ENCODE data around the gene ANKHD1.

The ANKHD1 gene

GRCh38 chr5:140549237-140550144 is 147.9 kb downstream of the ANKHD1 start:
- H3K9me3 ChIP-seq (ENCODE audit: control insufficient read depth, low read length), result no peaks in the 10 kb centered on the region
- H3K36me3 ChIP-seq (ENCODE audit: control insufficient read depth, insufficient read depth, low read length), result peaks cover 33% of the 10 kb centered on the region
- no peaks in the 10 kb centered on the region for H3K27me3 ChIP-seq (replicated peaks; ENCODE audit: control insufficient read depth, insufficient read depth, low read length, poor library complexity, severe bottlenecking)
- H3K27ac ChIP-seq (ENCODE audit: insufficient read depth, low read length, poor library complexity, severe bottlenecking), result peak overlapping the region; percentile 24
- H3K4me3 ChIP-seq (ENCODE audit: insufficient read depth, low read depth, low read length, poor library complexity, severe bottlenecking), result no peak overlapping the region
- DNase-seq, result no peak
- peaks cover 23% of the 10 kb centered on the region for H3K4me1 ChIP-seq (ENCODE audit: control insufficient read depth, insufficient read depth, low read length, poor library complexity, severe bottlenecking)

GRCh38 chr5:140550147-140551079 is 148.8 kb downstream of the ANKHD1 start:
- H3K9me3 ChIP-seq (ENCODE audit: control insufficient read depth, low read length), result no peaks in the 10 kb centered on the region
- peak overlapping the region; percentile 18 for H3K27ac ChIP-seq (ENCODE audit: insufficient read depth, low read length, poor library complexity, severe bottlenecking)
- H3K4me1 ChIP-seq (ENCODE audit: control insufficient read depth, insufficient read depth, low read length, poor library complexity, severe bottlenecking), result peaks cover 24% of the 10 kb centered on the region
- H3K36me3 ChIP-seq (ENCODE audit: control insufficient read depth, insufficient read depth, low read length), result peaks cover 27% of the 10 kb centered on the region
- no peaks in the 10 kb centered on the region for H3K27me3 ChIP-seq (replicated peaks; ENCODE audit: control insufficient read depth, insufficient read depth, low read length, poor library complexity, severe bottlenecking)
- H3K4me3 ChIP-seq (ENCODE audit: insufficient read depth, low read depth, low read length, poor library complexity, severe bottlenecking), result no peak overlapping the region
- DNase-seq, result no peak

- H3K9me3 ChIP-seq (ENCODE audit: control insufficient read depth, low read length), result no peaks in the 10 kb centered on the region
- H3K27ac ChIP-seq (ENCODE audit: insufficient read depth, low read length, poor library complexity, severe bottlenecking), result no peak overlapping the region
- H3K27me3 ChIP-seq (replicated peaks; ENCODE audit: control insufficient read depth, insufficient read depth, low read length, poor library complexity, severe bottlenecking), result no peaks in the 10 kb centered on the region
- H3K4me3 ChIP-seq (ENCODE audit: insufficient read depth, low read depth, low read length, poor library complexity, severe bottlenecking), result no peak overlapping the region
- H3K36me3 ChIP-seq (ENCODE audit: control insufficient read depth, insufficient read depth, low read length), result peaks cover 27% of the 10 kb centered on the region
- no peak for DNase-seq
- H3K4me1 ChIP-seq (ENCODE audit: control insufficient read depth, insufficient read depth, low read length, poor library complexity, severe bottlenecking), result peaks cover 36% of the 10 kb centered on the region
Measured at GRCh38 chr5:140551872-140552271, 150.2 kb downstream of the ANKHD1 start.

GRCh38 chr5:140553657-140554056 is 152.0 kb downstream of the ANKHD1 start:
- H3K27me3 ChIP-seq (replicated peaks; ENCODE audit: control insufficient read depth, insufficient read depth, low read length, poor library complexity, severe bottlenecking), result no peaks in the 10 kb centered on the region
- no peak for DNase-seq
- H3K9me3 ChIP-seq (ENCODE audit: control insufficient read depth, low read length), result no peaks in the 10 kb centered on the region
- no peak overlapping the region for H3K27ac ChIP-seq (ENCODE audit: insufficient read depth, low read length, poor library complexity, severe bottlenecking)
- H3K36me3 ChIP-seq (ENCODE audit: control insufficient read depth, insufficient read depth, low read length), result peaks cover 27% of the 10 kb centered on the region
- peaks cover 19% of the 10 kb centered on the region for H3K4me1 ChIP-seq (ENCODE audit: control insufficient read depth, insufficient read depth, low read length, poor library complexity, severe bottlenecking)
- H3K4me3 ChIP-seq (ENCODE audit: insufficient read depth, low read depth, low read length, poor library complexity, severe bottlenecking), result no peak overlapping the region

- no peak for DNase-seq
- Histone ChIP-seq H3K36me3 (ENCODE audit: control insufficient read depth, insufficient read depth, low read length) (peaks cover 22% of the 10 kb centered on the region), H3K27ac (ENCODE audit: insufficient read depth, low read length, poor library complexity, severe bottlenecking) (no peak overlapping the region), H3K27me3 (replicated peaks; ENCODE audit: control insufficient read depth, insufficient read depth, low read length, poor library complexity, severe bottlenecking) (no peaks in the 10 kb centered on the region), H3K4me3 (ENCODE audit: insufficient read depth, low read depth, low read length, poor library complexity, severe bottlenecking) (no peak overlapping the region), H3K9me3 (ENCODE audit: control insufficient read depth, low read length) (no peaks in the 10 kb centered on the region), H3K4me1 (ENCODE audit: control insufficient read depth, insufficient read depth, low read length, poor library complexity, severe bottlenecking) (peaks cover 15% of the 10 kb centered on the region)
Measured at GRCh38 chr5:140554454-140554853, 152.8 kb downstream of the ANKHD1 start.

- peaks cover 15% of the 10 kb centered on the region for H3K4me1 ChIP-seq (ENCODE audit: control insufficient read depth, insufficient read depth, low read length, poor library complexity, severe bottlenecking)
- no peaks in the 10 kb centered on the region for H3K9me3 ChIP-seq (ENCODE audit: control insufficient read depth, low read length)
- H3K4me3 ChIP-seq (ENCODE audit: insufficient read depth, low read depth, low read length, poor library complexity, severe bottlenecking), result peak overlapping the region; percentile 85
- no peak for DNase-seq
- H3K27me3 ChIP-seq (replicated peaks; ENCODE audit: control insufficient read depth, insufficient read depth, low read length, poor library complexity, severe bottlenecking), result no peaks in the 10 kb centered on the region
- peak overlapping the region; percentile 93 for H3K27ac ChIP-seq (ENCODE audit: insufficient read depth, low read length, poor library complexity, severe bottlenecking)
- H3K36me3 ChIP-seq (ENCODE audit: control insufficient read depth, insufficient read depth, low read length), result peaks cover 13% of the 10 kb centered on the region
Measured at GRCh38 chr5:140555747-140556312, 154.2 kb downstream of the ANKHD1 start.

- H3K36me3 ChIP-seq (ENCODE audit: control insufficient read depth, insufficient read depth, low read length), result peaks cover 14% of the 10 kb centered on the region
- H3K4me1 ChIP-seq (ENCODE audit: control insufficient read depth, insufficient read depth, low read length, poor library complexity, severe bottlenecking), result peaks cover 15% of the 10 kb centered on the region
- peak overlapping the region; percentile 85 for H3K4me3 ChIP-seq (ENCODE audit: insufficient read depth, low read depth, low read length, poor library complexity, severe bottlenecking)
- peak overlapping the region; percentile 93 for H3K27ac ChIP-seq (ENCODE audit: insufficient read depth, low read length, poor library complexity, severe bottlenecking)
- H3K9me3 ChIP-seq (ENCODE audit: control insufficient read depth, low read length), result no peaks in the 10 kb centered on the region
- DNase-seq, result no peak
- H3K27me3 ChIP-seq (replicated peaks; ENCODE audit: control insufficient read depth, insufficient read depth, low read length, poor library complexity, severe bottlenecking), result no peaks in the 10 kb centered on the region
Measured at GRCh38 chr5:140556438-140556837, 154.8 kb downstream of the ANKHD1 start.

GRCh38 chr5:140557136-140557805 is 155.6 kb downstream of the ANKHD1 start, which contains the start of gene SRA1:
Gene SRA1 (minus strand): TSS chr5:140557473. CDS start chr5:140557452, 21 bp downstream.
- H3K4me3 ChIP-seq (ENCODE audit: insufficient read depth, low read depth, low read length, poor library complexity, severe bottlenecking), result peak within 1 kb of the TSS; percentile 85
- no peaks in the 10 kb centered on the region for H3K27me3 ChIP-seq (replicated peaks; ENCODE audit: control insufficient read depth, insufficient read depth, low read length, poor library complexity, severe bottlenecking)
- peak; percentile 69 to 84 (median 72) for DNase-seq
- peaks cover 15% of the 10 kb centered on the region for H3K4me1 ChIP-seq (ENCODE audit: control insufficient read depth, insufficient read depth, low read length, poor library complexity, severe bottlenecking)
- no peaks in the 10 kb centered on the region for H3K9me3 ChIP-seq (ENCODE audit: control insufficient read depth, low read length)
- peak within 1 kb of the TSS; percentile 93 for H3K27ac ChIP-seq (ENCODE audit: insufficient read depth, low read length, poor library complexity, severe bottlenecking)
- peaks cover 9% of the 10 kb centered on the region for H3K36me3 ChIP-seq (ENCODE audit: control insufficient read depth, insufficient read depth, low read length)

GRCh38 chr5:140557965-140558364 is 156.3 kb downstream of the ANKHD1 start:
- Histone ChIP-seq H3K4me1 (ENCODE audit: control insufficient read depth, insufficient read depth, low read length, poor library complexity, severe bottlenecking) (peaks cover 15% of the 10 kb centered on the region), H3K36me3 (ENCODE audit: control insufficient read depth, insufficient read depth, low read length) (peaks cover 9% of the 10 kb centered on the region), H3K27me3 (replicated peaks; ENCODE audit: control insufficient read depth, insufficient read depth, low read length, poor library complexity, severe bottlenecking) (no peaks in the 10 kb centered on the region), H3K27ac (ENCODE audit: insufficient read depth, low read length, poor library complexity, severe bottlenecking) (peak overlapping the region; percentile 93), H3K9me3 (ENCODE audit: control insufficient read depth, low read length) (no peaks in the 10 kb centered on the region), H3K4me3 (ENCODE audit: insufficient read depth, low read depth, low read length, poor library complexity, severe bottlenecking) (no peak overlapping the region)
- DNase-seq, result no peak
